Colonic mucosa (tissue), 4 donors: ENCODE measurements around the gene SPON1. TPM values are rescaled to one million over a fixed set of nuclear protein-coding genes. Genes with fewer than 3 reads are reported as not detected.

Experiments
- DNase-seq: peaks from one replicate; pipeline ENCODE4 v3.0.0-alpha.2; 2020
- H3K27ac ChIP-seq: fragments of 200-600 bp; one replicate; pipeline ENCODE4 v1.8.0; 2021
- H3K27me3 ChIP-seq: fragments of 200-600 bp; one replicate; pipeline ENCODE4 v1.8.0; 2021
- H3K36me3 ChIP-seq: fragments of 200-600 bp; one replicate; pipeline ENCODE4 v1.8.0; 2021
- H3K4me1 ChIP-seq: fragments of 200-600 bp; one replicate; pipeline ENCODE4 v1.8.0; 2021; ENCODE audit warnings: mild to moderate bottlenecking
- H3K4me3 ChIP-seq: fragments of 200-600 bp; one replicate; pipeline ENCODE4 v1.8.0; 2021
- H3K9ac ChIP-seq, 2 donors: one replicate each; pipeline ENCODE4 v1.7.0; 2013; ENCODE audit warnings: control low read depth in 2 of 2, low read depth in 2 of 2, low read length in 2 of 2
- H3K9me3 ChIP-seq: fragments of 200-600 bp; one replicate; pipeline ENCODE4 v1.8.0; 2021
- CTCF ChIP-seq: fragments of 200-600 bp; IDR thresholded peaks from one replicate; pipeline ENCODE4 v1.8.0; 2022; ENCODE audit warnings: antibody characterized with exemption, mild to moderate bottlenecking
- intact Hi-C: fragments of 100-400 bp; cut with DNase I; formaldehyde crosslinking; loops from one replicate; pipeline ENCODE4 v1.14.1; 2022
- total RNA-seq, 2 donors: library from RNA; stranded (reverse); fragmentation: NEBNext Ultra II Directional in 1 of 2; extraction: Animal tissue kit (Norgen Biotek cat#: 25700) in 1 of 2; gene quantifications; one replicate each; pipeline ENCODE4 v1.2.1, GENCODE V29; 2021
- donor health status: healthy.
- donor health status: DM: no; HTN: no; CAD: no.
- donor health status: DM: no; HTN: no; CAD: no.

Gene SPON1
- total RNA-seq, 2 donors from 2014 or later = 91.4 to 93.9 TPM

GRCh38 chr11:14262271-14262846 is 299.8 kb downstream of the SPON1 start:
- H3K9me3 ChIP-seq = no peaks in the 10 kb centered on the region
- DNase-seq = no peak
- no peak overlapping the region for H3K9ac ChIP-seq
- no peak for TF ChIP-seq CTCF
- intact Hi-C loops = no loop called here
- H3K27me3 ChIP-seq = no peaks in the 10 kb centered on the region
- H3K27ac ChIP-seq = no peak overlapping the region
- H3K36me3 ChIP-seq = no peaks in the 10 kb centered on the region
- H3K4me3 ChIP-seq = no peak overlapping the region
- H3K4me1 ChIP-seq = peaks cover 6% of the 10 kb centered on the region

- no peaks in the 10 kb centered on the region for H3K27me3 ChIP-seq
- no peak for DNase-seq
- no peak overlapping the region for H3K4me3 ChIP-seq
- no peaks in the 10 kb centered on the region for H3K4me1 ChIP-seq
- H3K9ac ChIP-seq = no peak overlapping the region
- no peak overlapping the region for H3K27ac ChIP-seq
- no peak for TF ChIP-seq CTCF
- H3K9me3 ChIP-seq = no peaks in the 10 kb centered on the region
- no peaks in the 10 kb centered on the region for H3K36me3 ChIP-seq
- intact Hi-C loops = no loop called here
Observed at GRCh38 chr11:14264966-14265365, 302.4 kb downstream of the SPON1 start.

GRCh38 chr11:14266622-14267021 is 304.1 kb downstream of the SPON1 start:
- Histone ChIP-seq H3K9ac (no peak overlapping the region), H3K4me3 (no peak overlapping the region), H3K4me1 (no peaks in the 10 kb centered on the region), H3K27me3 (no peaks in the 10 kb centered on the region), H3K27ac (no peak overlapping the region), H3K36me3 (no peaks in the 10 kb centered on the region), H3K9me3 (no peaks in the 10 kb centered on the region)
- TF ChIP-seq CTCF = no peak
- intact Hi-C loops = no loop called here
- DNase-seq = no peak

- no peaks in the 10 kb centered on the region for H3K36me3 ChIP-seq
- H3K27me3 ChIP-seq = no peaks in the 10 kb centered on the region
- intact Hi-C loops = no loop called here
- no peak for TF ChIP-seq CTCF
- DNase-seq = no peak
- H3K4me1 ChIP-seq = peaks cover 4% of the 10 kb centered on the region
- no peaks in the 10 kb centered on the region for H3K9me3 ChIP-seq
- H3K4me3 ChIP-seq = no peak overlapping the region
- H3K27ac ChIP-seq = no peak overlapping the region
- no peak overlapping the region for H3K9ac ChIP-seq
Observed at GRCh38 chr11:14267861-14268635, 305.5 kb downstream of the SPON1 start.

GRCh38 chr11:14269692-14270573 is 307.4 kb downstream of the SPON1 start:
- no peak overlapping the region for H3K27ac ChIP-seq
- no peaks in the 10 kb centered on the region for H3K9me3 ChIP-seq
- intact Hi-C loops = no loop called here
- TF ChIP-seq CTCF = no peak
- no peaks in the 10 kb centered on the region for H3K27me3 ChIP-seq
- H3K4me3 ChIP-seq = no peak overlapping the region
- no peak for DNase-seq
- no peak overlapping the region for H3K9ac ChIP-seq
- H3K4me1 ChIP-seq = peaks cover 4% of the 10 kb centered on the region
- H3K36me3 ChIP-seq = no peaks in the 10 kb centered on the region
